Activated CD4-positive, alpha-beta T cell treated with anti-CD3 and anti-CD28 coated beads, Interleukin-2, amount 50 U/mL, for 48 hours (primary cell): ENCODE data around the gene MADCAM1.

Experiments
- DNase-seq, 2 experiments: peaks; one replicate each; pipeline ENCODE4 v3.0.0-alpha.2; 2020

MADCAM1 gene

GRCh38 chr19:488505-489417 lies 7.5 kb upstream of the MADCAM1 start:
- DNase-seq: peak; percentile 91 to 94

- DNase-seq: no peak
Measured at GRCh38 chr19:489418-490196, 6.7 kb upstream of the MADCAM1 start.

- DNase-seq: no peak
Measured at GRCh38 chr19:491146-491741, 5.0 kb upstream of the MADCAM1 start.

- no peak for DNase-seq
Measured at GRCh38 chr19:492091-492531, 4.2 kb upstream of the MADCAM1 start.

- DNase-seq: no peak
Measured at GRCh38 chr19:493391-494170, 2.7 kb upstream of the MADCAM1 start.

- no peak for DNase-seq
Measured at GRCh38 chr19:494171-495080, 1.9 kb upstream of the MADCAM1 start.

- DNase-seq: no peak
Measured at GRCh38 chr19:495081-495401, 1.2 kb upstream of the MADCAM1 start.

GRCh38 chr19:495402-496111 lies 729 bp upstream of the MADCAM1 start:
- peak; percentile 54 to 63 for DNase-seq

- DNase-seq: no peak
Measured at GRCh38 chr19:496986-497385, 700 bp downstream of the MADCAM1 start.

- DNase-seq: no peak
Measured at GRCh38 chr19:497491-497868, 1.2 kb downstream of the MADCAM1 start.

GRCh38 chr19:497869-498510 lies 1.7 kb downstream of the MADCAM1 start:
- DNase-seq: no peak

GRCh38 chr19:498511-498891 lies 2.2 kb downstream of the MADCAM1 start:
- no peak for DNase-seq

- DNase-seq: no peak
Measured at GRCh38 chr19:498977-499623, 2.8 kb downstream of the MADCAM1 start.

- DNase-seq: no peak
Measured at GRCh38 chr19:501646-502045, 5.4 kb downstream of the MADCAM1 start.

GRCh38 chr19:504616-505015 lies 8.3 kb downstream of the MADCAM1 start:
- no peak for DNase-seq

- peak; percentile 91 to 94 for DNase-seq
Measured at GRCh38 chr19:506404-507285, 10.4 kb downstream of the MADCAM1 start.

GRCh38 chr19:507286-508203 lies 11.3 kb downstream of the MADCAM1 start, which contains the start of gene TPGS1:
Gene TPGS1 (plus strand): TSS chr19:507497. CDS start chr19:507507, 10 bp downstream.
- DNase-seq: peak; percentile 85 to 89
